ENCODE results near the gene UBAC2. TPM values are rescaled to one million over a fixed set of nuclear protein-coding genes. Genes with fewer than 3 reads are reported as not detected.

Gene UBAC2
- total and polyA plus RNA-seq, 4 donors, result 49.9 to 77.1 (median 53.7) TPM

GRCh38 chr13:99412856-99413255 is 212.2 kb downstream of the UBAC2 start:
- peaks cover 0 to 7% (median 0%) of the 10 kb centered on the region in 3 donors for H3K27me3 ChIP-seq (ENCODE audit: control insufficient read depth in 3 of 3, insufficient read depth in 3 of 3, low read length in 2 of 3)
- no peak overlapping the region for H3K27ac ChIP-seq (ENCODE audit: low read depth in 1 of 2, low read length in 1 of 2)
- no peaks in the 10 kb centered on the region for H3K36me3 ChIP-seq (ENCODE audit: control insufficient read depth in 4 of 4, insufficient read depth in 4 of 4, low read length in 4 of 4)
- TF ChIP-seq CTCF (IDR thresholded peaks at IDR 0.05; ENCODE audit: control extremely low read depth, extremely low read depth), result no peak
- H3K4me1 ChIP-seq (ENCODE audit: control insufficient read depth in 5 of 5, insufficient read depth in 5 of 5, low read length in 5 of 5), result peaks cover 0 to 3% (median 0%) of the 10 kb centered on the region in 5 donors
- no peak overlapping the region for H3K4me3 ChIP-seq
- H3K9me3 ChIP-seq (ENCODE audit: control insufficient read depth in 4 of 4, insufficient read depth in 3 of 4, low read length in 3 of 4), result peaks cover 0 to 10% (median 0%) of the 10 kb centered on the region in 4 donors
- ATAC-seq (ENCODE audit: insufficient read depth, low FRiP score) (no peak), DNase-seq (no peak)
- no peak overlapping the region for H3K9ac ChIP-seq (ENCODE audit: insufficient read depth in 1 of 2, low read length in 2 of 2)
- 86 to 93% methylated on average over 1 of the region's 1 CpG for WGBS, 2 donors

- no peak overlapping the region for H3K4me3 ChIP-seq
- DNase-seq, result no peak
- ATAC-seq (ENCODE audit: insufficient read depth, low FRiP score), result no peak
- 83 to 89% methylated on average over 15 of the region's 15 CpGs for WGBS, 2 donors
- peaks cover 0 to 7% (median 0%) of the 10 kb centered on the region in 4 donors for H3K9me3 ChIP-seq (ENCODE audit: control insufficient read depth in 4 of 4, insufficient read depth in 3 of 4, low read length in 3 of 4)
- peaks cover 0 to 7% (median 0%) of the 10 kb centered on the region in 3 donors for H3K27me3 ChIP-seq (ENCODE audit: control insufficient read depth in 3 of 3, insufficient read depth in 3 of 3, low read length in 2 of 3)
- TF ChIP-seq CTCF (IDR thresholded peaks at IDR 0.05; ENCODE audit: control extremely low read depth, extremely low read depth), result no peak
- no peak overlapping the region for H3K9ac ChIP-seq (ENCODE audit: insufficient read depth in 1 of 2, low read length in 2 of 2)
- H3K27ac ChIP-seq (ENCODE audit: low read depth in 1 of 2, low read length in 1 of 2), result no peak overlapping the region
- H3K36me3 ChIP-seq (ENCODE audit: control insufficient read depth in 4 of 4, insufficient read depth in 4 of 4, low read length in 4 of 4), result no peaks in the 10 kb centered on the region
- peaks cover 0 to 3% (median 0%) of the 10 kb centered on the region in 5 donors for H3K4me1 ChIP-seq (ENCODE audit: control insufficient read depth in 5 of 5, insufficient read depth in 5 of 5, low read length in 5 of 5)
Observed at GRCh38 chr13:99414048-99414995, 213.7 kb downstream of the UBAC2 start.

GRCh38 chr13:99415014-99415650 is 214.5 kb downstream of the UBAC2 start:
- H3K9me3 ChIP-seq (ENCODE audit: control insufficient read depth in 4 of 4, insufficient read depth in 3 of 4, low read length in 3 of 4), result peaks cover 0 to 7% (median 0%) of the 10 kb centered on the region in 4 donors
- H3K27ac ChIP-seq (ENCODE audit: low read depth in 1 of 2, low read length in 1 of 2), result no peak overlapping the region
- DNase-seq (no peak), ATAC-seq (ENCODE audit: insufficient read depth, low FRiP score) (no peak)
- no peak overlapping the region for H3K4me3 ChIP-seq
- no peaks in the 10 kb centered on the region for H3K36me3 ChIP-seq (ENCODE audit: control insufficient read depth in 4 of 4, insufficient read depth in 4 of 4, low read length in 4 of 4)
- no peak for TF ChIP-seq CTCF (IDR thresholded peaks at IDR 0.05; ENCODE audit: control extremely low read depth, extremely low read depth)
- peaks cover 0 to 7% (median 0%) of the 10 kb centered on the region in 3 donors for H3K27me3 ChIP-seq (ENCODE audit: control insufficient read depth in 3 of 3, insufficient read depth in 3 of 3, low read length in 2 of 3)
- peaks cover 0 to 3% (median 0%) of the 10 kb centered on the region in 5 donors for H3K4me1 ChIP-seq (ENCODE audit: control insufficient read depth in 5 of 5, insufficient read depth in 5 of 5, low read length in 5 of 5)
- no peak overlapping the region for H3K9ac ChIP-seq (ENCODE audit: insufficient read depth in 1 of 2, low read length in 2 of 2)
- 70 to 77% methylated on average over 13 of the region's 13 CpGs for WGBS, 2 donors
